ENCODE measurements around the gene KIZ.
A peak's percentile ranks its signal among the peaks of the same experiment; 100 is the strongest.

The KIZ gene

DNA sequence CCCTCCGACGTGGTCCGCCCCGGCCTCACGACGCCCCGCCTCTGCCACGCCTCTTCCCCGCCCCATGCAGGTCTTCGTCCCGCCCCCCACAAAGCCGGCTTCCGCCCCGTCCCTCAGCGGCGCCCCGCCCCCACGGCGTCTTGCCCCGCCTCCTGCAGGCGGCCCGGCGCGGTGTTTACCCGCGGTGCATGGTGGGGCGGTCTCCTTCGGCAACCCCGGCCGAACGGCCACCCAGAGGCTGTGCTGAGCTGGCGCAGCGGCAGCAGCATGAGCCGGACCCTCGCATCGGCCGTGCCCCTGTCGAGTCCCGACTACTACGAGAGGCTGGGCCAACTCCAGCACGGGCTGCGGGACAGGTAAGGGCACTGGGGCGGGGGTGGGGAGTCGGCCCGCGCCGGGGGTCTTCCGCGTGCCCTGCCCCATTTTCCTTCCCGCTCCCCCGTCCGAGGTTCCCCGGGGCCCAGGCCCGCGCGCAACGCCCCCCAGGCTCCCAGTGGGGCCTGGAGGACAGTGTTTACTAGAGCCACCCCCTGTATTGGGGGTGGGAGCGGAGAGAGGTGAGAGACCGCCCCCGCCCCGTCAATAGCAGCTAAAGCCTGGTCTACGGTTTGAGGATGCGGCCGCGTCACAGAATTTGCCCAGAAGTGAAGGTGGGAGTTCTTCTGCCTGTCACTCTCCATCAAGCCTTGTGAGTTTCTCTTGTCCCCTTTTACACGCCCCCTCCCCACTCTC is at the start of gene KIZ:
TSS of gene KIZ (plus strand) at position 234 of the 732 bp plus-strand sequence. CDS start at position 268, 34 bp downstream.
- DNase-seq (ENCODE audit: low read depth) = peak; percentile 72

DNA sequence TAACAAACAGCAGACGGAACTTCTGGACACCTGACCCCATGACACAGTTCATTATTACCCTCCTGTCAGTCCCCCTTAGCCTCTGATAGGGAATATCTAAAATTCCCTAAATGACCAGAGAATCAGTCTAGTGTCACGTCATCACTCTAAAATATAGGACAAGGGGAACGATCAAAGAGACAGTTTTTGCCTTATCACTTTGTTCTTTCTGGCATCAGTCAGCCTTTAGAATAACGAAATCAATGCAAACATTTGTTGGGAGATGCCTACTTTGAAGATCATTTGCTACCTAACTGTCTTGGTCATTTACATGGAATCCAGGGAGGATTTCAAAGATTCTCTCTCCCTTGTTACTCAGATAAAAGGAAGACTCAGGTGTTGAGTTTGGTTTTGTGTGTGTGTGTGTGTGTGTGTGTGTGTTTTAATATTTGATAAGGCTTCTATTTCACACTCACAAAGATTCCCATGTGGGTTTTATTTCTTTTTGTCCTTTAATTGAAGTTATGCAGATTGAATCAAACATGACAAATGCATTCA is 48.0 kb upstream of the KIZ start:
- no peak for DNase-seq (ENCODE audit: low read depth)

DNA sequence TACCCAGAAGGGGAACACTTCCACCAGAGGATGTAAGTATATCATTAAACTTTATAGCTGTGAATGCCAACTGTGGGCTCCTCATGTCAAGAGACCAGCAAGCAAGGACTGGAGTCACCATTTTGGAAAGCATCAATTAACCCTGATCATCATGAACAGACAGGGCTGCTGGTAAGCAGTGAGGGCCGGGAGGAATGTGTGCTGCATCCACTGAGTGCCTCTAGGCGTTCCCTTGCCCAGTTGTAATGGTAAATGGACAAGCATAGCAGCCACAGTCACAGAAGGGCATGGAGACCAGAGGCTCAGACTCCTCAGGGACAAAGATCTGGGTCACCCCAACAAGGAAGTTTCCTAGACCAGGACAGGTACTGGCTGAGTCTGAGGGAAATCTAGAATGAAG is 43.3 kb upstream of the KIZ start:
- DNase-seq (ENCODE audit: low read depth) = no peak

DNA sequence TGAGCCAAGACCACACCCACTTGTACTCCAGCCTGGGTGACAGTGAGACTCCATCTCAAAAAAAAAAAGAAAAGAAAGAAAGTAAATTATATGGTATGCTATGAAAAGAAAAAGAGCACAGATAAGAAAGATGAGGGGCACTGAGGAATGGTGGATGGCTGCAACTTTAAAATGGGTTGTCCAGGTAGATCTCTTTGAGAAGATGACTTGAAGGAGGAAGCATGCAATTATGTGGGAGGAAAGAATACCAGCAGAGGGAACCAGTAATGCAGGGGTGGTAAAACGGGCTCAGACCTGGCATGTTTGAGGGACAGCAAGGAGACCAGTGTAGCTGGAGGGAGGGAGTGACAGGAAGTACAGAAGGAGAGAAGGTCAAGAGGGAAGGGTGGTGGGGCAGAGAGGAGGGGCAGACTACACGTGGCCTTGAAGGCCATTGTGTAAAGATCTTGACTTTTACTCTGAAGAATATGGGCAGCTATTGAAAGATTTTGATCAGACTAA is 42.0 kb upstream of the KIZ start:
- DNase-seq (ENCODE audit: low read depth) = no peak

- DNase-seq (ENCODE audit: low read depth) = no peak
These were observed 37.9 kb upstream of the KIZ start for GRCh38 chr20:21087862-21088540.

DNA sequence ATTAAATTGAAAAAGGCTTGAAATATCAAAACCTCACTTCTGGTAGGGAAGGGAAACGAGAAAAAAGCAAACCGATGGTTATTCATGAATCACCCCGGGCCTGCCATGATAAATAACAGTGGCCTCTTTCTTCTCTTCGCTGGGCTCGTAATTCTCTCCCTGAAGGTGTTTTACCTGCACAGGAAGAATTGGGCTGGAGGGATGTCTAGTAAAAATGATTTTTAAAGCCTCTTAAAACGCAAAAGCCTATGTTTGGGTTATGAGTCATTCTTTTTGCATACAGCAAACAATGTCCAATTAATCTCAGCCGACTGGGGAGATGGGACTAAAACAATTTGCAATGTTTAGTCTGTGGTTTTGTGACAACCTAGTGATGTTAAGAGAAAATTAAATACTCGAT is 36.5 kb upstream of the KIZ start:
- no peak for DNase-seq (ENCODE audit: low read depth)

DNA sequence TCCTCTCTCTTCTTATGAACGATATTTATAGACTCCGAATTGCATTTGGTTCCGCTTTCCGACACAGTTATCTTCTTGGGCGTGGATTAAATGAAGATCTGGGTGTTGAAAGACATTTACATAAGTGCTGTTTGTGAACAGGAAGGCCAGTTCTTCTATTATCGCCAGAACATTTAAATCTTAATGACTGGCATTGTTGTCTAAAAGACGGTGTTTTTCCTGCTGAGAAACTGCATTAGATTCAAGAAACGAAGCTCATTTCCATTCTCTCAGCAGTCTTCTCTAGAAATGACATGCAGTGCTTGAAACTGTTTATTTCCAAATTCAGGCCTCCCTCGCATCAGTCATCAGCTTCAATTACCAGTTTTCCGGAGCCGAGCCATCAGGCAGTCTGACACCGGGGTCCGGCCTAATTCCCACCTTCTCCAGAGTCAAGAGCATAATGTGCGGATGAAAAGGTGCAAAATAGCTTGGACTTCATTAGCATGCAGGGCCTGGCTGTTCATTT is 35.7 kb upstream of the KIZ start:
- no peak for DNase-seq (ENCODE audit: low read depth)

DNA sequence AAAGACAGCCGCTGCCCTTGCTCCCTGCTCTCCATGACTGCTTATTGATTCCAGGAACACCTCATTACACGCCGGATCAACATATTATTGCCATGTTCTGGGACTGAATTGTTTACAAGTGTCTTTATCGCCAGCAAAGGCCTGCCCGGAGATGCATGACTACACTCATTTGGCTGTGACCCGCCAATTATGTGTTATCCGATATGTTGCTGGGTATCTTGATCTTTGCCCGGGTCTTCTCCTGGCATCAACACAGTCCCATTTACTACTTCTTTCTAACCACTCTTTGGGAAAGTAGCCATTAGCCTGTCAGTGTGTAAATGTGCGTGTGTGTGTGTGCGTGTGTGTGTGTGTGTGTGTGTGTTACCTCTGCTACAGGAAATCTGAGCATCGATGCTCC is 35.2 kb upstream of the KIZ start:
- DNase-seq (ENCODE audit: low read depth) = no peak

DNA sequence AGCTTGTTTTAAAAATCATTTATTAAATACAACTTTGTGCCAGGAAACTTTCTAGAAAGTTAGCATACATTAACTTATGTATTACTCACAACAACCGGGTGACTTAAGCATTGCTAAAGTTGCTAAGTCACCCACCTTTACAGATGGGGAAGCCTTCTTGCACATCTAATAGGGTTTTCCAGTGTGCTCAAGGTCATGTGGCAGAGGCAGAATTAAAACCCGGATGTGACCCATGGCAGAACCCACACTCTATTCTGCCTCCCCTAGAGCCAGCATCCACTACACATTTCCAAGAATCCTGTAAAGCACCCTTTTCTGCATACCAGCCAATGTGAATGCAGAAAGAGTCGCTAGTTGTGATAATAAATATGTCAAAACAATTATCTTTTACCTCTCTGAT is 33.1 kb upstream of the KIZ start:
- no peak for DNase-seq (ENCODE audit: low read depth)

DNA sequence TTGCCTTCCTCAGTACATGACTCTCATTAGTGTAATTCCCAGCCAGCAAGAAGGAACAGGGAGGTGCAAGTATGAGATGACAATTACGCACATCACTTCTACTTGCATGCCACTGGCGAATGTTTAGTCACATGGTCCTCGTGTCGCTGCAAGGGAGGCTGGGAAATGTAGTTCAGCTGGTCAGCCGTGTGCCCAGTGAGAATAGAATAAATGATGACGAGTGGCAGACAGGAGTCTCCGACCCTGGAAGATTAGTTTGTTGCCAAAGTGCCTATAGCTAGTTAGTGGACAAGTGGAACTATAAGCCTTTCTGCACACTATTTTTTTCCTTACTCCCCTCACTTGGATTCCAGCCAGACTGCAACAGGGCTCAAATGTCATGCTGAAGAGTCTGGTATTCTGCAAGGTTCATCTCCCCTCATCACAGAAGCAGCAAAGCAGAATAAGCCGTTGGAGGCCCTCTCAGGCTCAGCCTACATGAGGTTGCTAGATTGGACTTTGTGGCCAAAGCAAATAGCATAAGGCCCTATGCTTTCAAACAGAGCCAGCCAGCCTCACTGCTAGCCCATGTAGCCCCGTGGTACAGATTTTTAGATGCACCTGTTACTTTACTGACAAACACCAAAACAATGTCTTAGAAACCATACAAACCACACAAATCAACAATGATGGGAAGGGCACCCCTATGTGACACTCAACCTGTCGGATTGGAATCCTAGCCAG is 29.4 kb upstream of the KIZ start:
- DNase-seq (ENCODE audit: low read depth) = no peak

DNA sequence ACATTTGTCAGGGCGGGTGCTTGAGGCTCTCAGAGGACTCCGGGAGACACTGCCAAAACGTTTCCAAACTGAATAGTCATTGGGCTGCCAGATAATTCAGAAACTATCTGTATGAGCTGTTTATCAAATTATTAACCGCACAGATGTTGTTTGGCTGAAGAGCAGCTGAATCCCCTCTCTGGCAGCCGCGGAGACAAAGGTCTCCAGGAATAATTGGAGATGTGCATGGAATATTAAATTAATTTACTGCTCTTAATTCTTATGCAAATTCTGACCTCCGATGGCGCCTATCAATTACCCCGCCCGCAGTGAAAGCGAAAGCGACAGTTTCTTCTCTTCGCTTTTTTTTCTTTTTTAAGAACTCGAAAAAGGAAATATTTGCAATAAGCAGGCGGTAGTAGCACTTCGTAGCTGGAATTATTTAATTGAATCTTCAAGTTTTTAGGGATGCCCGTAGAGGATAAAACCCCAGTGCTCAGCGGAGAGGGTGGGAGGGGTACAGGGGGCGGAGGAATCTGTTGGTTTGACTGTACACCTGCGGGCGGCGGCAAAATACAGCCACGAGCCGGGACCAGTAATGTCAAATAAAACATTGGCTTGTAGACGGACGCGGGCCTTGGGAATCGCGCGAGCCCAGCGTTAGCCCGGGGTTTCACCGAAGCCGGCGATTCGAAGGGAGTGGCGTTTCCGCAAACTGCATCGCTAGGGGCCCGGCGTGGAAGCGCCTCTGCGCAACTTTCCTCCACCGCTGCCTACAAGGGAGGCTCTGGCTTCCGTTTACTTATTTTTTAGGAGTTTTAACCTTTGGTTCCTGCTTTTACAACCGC is 25.9 kb upstream of the KIZ start:
- no peak for DNase-seq (ENCODE audit: low read depth)

- no peak for DNase-seq (ENCODE audit: low read depth)
These were observed 25.1 kb upstream of the KIZ start for GRCh38 chr20:21100578-21101452.

DNA sequence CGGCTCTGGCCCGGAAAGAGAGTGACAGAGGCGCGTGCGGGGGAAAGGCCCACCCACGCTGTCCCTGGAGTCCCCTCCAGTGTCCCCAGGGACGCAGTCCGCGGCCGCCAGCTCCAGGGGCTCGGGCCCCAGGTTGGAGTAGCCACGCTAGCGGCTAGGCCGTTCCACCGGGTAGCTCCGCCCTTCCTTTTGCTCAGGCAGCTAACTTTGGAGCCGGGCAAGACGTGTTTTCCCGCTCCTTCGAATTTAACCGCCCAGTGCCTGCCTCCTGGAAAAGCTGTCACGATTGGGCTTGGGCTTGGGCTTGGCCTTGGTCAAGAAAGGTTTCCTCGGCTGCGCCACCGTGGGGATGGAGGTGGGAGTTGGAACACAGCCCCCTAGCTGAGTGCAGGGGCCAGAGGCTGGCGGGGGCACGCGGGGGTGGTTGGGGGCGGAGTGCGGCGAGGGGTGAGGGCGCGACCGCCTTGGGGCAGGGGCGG is 24.4 kb upstream of the KIZ start:
- no peak for DNase-seq (ENCODE audit: low read depth)

DNA sequence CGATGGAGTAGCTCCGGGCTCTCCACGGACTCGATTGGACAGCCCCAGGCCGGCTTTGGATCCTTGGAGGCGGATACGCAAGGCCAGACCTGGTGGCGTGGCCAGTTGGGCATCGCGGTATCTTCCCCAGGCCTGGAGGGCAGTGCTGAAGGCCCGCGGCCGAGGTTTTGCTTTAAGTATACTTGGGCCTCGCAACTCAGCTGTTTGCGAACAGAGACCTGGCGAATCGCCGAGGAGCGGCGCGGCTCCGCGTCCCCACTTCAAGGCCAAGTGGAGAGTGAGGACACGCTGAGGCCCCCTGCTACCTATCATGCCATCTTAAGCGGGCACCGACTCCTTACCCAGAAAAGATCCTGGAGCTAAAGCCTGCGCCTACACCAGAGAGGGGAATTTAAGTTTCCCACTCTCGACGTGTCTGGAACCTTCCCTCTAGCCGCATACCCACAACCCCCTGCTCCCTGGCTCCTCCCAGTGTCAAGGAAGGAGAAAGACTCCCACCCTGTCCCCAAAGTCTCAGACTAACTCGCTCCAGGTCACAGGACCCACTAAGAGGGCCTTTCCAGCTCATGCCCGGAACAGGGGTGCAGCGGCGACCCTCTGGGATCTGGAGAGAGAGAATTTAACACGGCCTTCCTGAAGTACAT is 23.8 kb upstream of the KIZ start:
- DNase-seq (ENCODE audit: low read depth) = no peak

DNA sequence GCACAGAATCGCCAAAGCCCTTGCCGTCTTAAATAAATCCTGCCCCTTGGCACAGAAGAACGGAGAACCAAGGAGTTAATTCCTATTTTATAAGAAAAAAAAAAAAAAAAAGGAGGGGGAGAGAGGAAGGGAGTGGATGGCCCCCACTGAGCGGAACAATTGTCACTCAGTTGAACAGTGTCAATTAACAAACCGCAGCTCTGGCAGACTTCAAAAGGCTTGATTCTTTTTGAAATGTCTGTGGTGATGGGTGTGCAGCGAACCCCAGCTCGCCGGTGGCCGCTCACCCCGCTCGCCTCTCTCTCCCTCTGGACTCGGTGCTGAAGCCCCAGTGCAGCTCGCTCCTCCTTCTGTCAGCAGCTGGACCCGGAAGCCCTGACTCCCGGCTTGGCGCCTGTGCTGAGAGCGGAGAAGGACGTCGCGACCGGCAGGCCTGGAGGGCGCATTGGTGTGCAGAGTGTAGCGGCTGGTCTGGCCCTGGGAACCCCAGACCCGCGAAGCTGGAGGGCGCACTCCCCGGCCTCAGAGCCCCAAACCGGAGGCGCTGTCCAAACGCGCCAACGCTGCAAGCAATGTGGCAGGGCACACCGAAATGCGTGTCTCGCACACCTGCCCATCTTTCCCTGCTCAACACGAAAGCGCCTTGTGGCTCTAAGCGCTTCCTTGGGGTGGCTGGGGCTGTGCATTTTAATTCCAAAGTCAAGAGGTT is 23.1 kb upstream of the KIZ start:
- DNase-seq (ENCODE audit: low read depth) = no peak

GRCh38 chr20:21103582-21104465 is 22.1 kb upstream of the KIZ start:
- no peak for DNase-seq (ENCODE audit: low read depth)

GRCh38 chr20:21104466-21104761 is 21.5 kb upstream of the KIZ start:
- DNase-seq (ENCODE audit: low read depth) = no peak

DNA sequence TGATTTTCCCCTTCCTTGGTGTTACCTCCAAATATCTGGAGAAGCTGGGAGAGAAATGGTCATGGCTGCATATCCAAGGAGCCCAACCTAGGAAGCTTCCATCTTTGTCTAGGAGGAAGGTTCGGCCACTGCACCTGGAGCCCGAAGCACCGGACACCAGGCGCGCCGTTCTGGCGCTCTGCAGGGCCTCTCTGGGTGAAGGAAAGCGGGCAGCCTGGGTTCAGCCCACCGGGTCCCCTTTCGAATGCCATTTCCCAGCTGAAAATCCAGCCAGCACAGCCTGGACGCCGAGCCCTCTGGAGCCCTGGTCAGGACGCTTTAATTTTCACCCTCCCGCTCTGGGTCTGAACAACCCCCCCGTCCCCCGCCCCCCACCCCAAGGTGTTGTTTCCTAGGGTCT is 21.0 kb upstream of the KIZ start:
- DNase-seq (ENCODE audit: low read depth) = no peak
